Retinal pigment epithelial cell (primary cell): ENCODE data around the gene TAPBPL.
"Not testable (repeated sequence)": the region's sequence is repeated elsewhere in the genome, so short reads cannot be mapped to it uniquely, and the experiment has no call there.

ENCODE experiments used
- DNase-seq: peaks from one replicate; pipeline ENCODE4 v3.0.0-alpha.2; 2010; ENCODE audit warnings: low read depth
- H3K4me3 ChIP-seq: 2 replicates; pipeline ENCODE4 v1.5.1; 2011; ENCODE audit warnings: mild to moderate bottlenecking, low read length, control low read depth, moderate library complexity
- CTCF ChIP-seq: conservative IDR thresholded peaks from 2 replicates; pipeline ENCODE4 v1.5.1; 2011; ENCODE audit warnings: low read depth, low read length, control low read depth, inconsistent platforms

Gene TAPBPL

DNA sequence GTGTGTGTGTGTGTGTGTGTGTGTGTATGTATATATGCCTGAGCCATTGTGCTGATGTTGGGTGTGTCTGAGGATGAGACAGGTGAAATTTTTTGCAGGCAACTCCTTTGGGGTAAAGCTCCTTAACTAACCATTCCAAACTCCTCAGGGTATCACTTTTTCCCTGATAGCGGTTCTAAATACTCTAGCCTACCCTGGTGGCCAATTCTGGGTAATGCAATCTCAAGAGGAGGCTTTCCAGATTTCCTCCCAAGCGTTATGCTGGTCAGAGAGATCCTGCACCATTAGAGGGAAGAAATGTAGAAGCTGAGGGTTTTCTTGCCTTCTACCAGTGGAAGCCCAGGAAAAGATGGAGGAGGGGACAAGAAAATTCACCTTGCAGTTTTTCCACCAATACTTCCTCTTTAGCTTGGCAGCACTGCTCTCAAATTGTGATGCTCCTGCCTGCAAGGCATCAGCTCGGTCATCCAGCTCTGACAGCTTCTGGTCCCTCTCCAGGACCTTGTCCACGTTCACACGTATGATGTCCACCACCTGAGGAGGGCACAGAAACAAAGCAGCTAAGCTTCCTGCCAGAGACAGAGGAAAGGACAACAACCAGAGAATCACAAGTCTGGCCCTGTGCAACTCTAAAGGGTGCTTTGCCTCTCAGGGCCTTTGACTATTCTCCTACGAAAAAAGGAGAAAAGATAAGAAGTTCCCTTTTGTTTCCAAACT lies 13.8 kb downstream of the TAPBPL start:
- no peak overlapping the region for H3K4me3 ChIP-seq
- DNase-seq: no peak
- peak; percentile 98 for TF ChIP-seq CTCF

DNA sequence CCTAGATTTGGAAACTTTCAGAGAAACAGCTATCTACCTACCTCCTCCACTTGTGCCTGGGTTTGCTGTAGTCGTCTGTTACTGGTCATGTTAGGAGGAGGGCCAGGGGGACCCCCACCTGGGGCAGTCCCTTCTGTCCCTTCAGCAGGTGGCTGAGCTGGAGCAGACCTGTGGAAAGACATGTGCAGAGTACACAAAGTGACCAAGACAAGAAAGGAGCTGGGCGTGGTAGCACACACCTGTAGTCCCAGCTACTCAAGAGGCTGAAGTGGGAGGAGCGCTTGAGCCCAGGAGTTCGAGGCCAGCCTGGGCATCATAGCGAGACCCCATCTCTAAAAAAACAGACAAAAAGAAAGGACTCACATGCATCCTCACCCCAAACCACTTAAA lies 14.3 kb downstream of the TAPBPL start:
- H3K4me3 ChIP-seq: no peak overlapping the region
- no peak for DNase-seq
- no peak for TF ChIP-seq CTCF

DNA sequence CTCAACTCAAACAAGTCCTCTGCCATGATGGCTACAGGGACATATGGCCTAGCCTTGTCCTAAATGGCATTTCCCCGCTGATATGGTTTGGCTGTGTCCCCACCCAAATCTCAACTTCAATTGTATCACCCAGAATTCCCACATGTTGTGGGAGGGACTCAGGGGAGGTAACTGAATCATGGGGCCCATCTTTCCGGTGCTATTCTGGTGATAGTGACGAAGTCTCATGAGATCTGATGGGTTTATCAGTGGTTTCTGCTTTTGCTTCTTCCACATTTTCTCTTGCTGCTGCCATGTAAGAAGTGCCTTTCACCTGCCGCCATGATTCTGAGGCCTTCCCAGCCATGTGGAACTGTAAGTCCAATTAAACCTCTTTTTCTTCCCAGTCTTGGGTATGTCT lies 14.9 kb downstream of the TAPBPL start:
- not testable (repeated sequence) for DNase-seq, H3K4me3 ChIP-seq

DNA sequence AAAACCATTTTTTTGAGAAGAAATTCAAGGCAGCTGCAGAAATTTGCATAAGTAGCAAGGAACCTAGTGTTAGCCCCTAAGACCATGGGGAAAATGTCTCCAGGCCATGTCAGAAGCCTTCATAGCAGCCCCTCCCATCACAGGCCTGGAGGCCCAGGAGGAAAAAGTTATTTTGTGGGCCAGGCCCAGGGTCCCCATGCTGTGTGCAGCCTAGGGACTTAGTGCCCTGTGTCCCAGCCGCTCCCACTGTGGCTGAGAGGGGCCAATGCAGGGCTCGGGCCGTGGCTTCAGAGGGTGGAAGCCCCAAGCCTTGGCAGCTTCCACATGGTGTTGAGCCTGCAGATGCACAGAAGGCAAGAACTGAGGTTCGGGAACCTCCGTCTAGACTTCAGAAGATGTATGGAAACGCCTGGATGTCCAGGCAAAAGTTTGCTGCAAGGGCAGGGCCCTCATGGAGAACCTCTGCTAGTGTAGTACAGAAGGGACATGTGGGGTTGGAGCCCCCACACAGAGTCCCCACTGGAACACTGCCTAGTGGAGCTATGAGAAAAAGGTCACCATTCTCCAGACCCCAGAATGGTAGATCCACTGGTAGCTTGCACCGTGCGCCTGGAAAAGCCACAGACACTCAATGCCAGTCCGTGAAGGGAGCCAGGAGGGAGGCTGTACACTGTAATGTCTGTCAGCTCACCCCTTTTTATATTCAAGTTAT lies 15.9 kb downstream of the TAPBPL start:
- not testable (repeated sequence) for DNase-seq, H3K4me3 ChIP-seq

- no peak for DNase-seq
- H3K4me3 ChIP-seq: no peak overlapping the region
- no peak for TF ChIP-seq CTCF
Observed at GRCh38 chr12:6468283-6468575, 16.4 kb downstream of the TAPBPL start.

GRCh38 chr12:6469092-6469491 lies 17.2 kb downstream of the TAPBPL start:
- no peak for TF ChIP-seq CTCF
- H3K4me3 ChIP-seq: no peak overlapping the region
- no peak for DNase-seq

- DNase-seq: no peak
- H3K4me3 ChIP-seq: peak overlapping the region; percentile 81
- no peak for TF ChIP-seq CTCF
Observed at GRCh38 chr12:6469609-6470374, 17.9 kb downstream of the TAPBPL start.
